ENCODE data around the gene ETFA. TPM values are rescaled to one million over a fixed set of nuclear protein-coding genes. Genes with fewer than 3 reads are reported as not detected.

Gene ETFA
- polyA plus RNA-seq, 3 donors = 62.1 to 178 (median 166) TPM

DNA sequence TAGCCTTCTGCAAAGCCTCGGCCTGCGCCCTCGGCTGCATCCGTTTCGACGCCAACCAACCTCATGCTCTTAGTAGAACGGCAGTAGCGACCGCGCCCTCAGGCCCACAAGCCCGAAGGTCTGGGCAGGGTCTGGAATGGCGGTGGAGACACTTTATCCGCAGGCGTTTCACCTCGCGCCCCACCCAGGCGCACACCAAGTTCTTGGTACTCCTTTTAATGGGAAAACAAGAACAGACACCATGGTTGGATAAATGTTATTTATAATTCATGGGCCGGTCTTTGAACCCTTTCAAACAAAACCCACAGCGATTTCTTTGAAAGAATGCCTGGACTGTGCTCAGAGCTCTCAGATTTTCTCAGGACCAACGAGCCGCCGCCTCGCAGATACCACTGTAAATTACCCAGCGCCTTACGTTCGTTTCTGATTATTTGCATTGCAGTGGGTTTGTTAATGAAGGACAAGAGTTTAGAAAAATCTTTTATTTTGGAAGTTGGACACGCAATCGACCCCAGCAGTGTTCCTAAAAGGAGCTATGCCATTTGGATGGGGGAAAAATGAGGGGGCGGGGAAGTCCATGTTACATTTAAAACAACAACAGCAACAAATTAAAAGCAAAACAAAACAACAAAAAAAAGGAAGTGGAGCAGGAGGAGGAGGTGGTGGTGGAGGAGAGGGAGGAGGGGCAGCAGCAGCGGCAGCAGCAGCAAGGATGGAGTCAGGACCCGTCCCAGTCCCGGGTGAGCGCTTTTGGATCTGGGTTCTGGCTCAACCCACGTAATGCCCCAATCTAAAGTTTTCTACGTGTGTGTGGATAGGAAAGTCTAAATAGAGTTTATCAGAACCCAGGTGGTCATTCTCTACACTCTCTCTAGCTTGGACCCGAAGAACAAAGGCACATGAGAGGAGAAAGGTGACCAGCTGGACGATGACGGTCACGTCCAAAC, 24.3 kb upstream of the ETFA start:
- Histone ChIP-seq H3K4me2 (replicated peaks; ENCODE audit: extremely low read depth, low read length, poor library complexity, severe bottlenecking) (peak overlapping the region; percentile 91), H3K4me3 (replicated peaks in 1 of 3; ENCODE audit: low read depth in 2 of 3, low read length in 3 of 3) (peak overlapping the region; percentile 43 to 79 (median 44)), H2AFZ (ENCODE audit: insufficient read depth, low read depth, low read length, poor library complexity, severe bottlenecking) (peak overlapping the region; percentile 73), H3K27me3 (ENCODE audit: control insufficient read depth in 2 of 2, insufficient read depth in 2 of 2, low read length in 2 of 2) (peaks cover 41 to 74% of the 10 kb centered on the region in 2 donors), H3K9me3 (replicated peaks in 1 of 2; ENCODE audit: control insufficient read depth in 1 of 2, insufficient read depth in 1 of 2, low read length in 2 of 2) (peaks cover 7 to 23% of the 10 kb centered on the region in 2 donors), H4K20me1 (ENCODE audit: insufficient read depth, low read length) (peaks cover 10% of the 10 kb centered on the region), H3K36me3 (replicated peaks in 1 of 2; ENCODE audit: control insufficient read depth in 1 of 2, insufficient read depth in 2 of 2, low read length in 2 of 2) (no peaks in the 10 kb centered on the region), H3K9ac (ENCODE audit: insufficient read depth, low read length, poor library complexity, severe bottlenecking) (peak overlapping the region; percentile 50), H3K4me1 (ENCODE audit: control insufficient read depth in 1 of 2, insufficient read depth in 2 of 2, low read length in 2 of 2) (peaks cover 57 to 58% of the 10 kb centered on the region in 2 donors), H3K79me2 (ENCODE audit: insufficient read depth, low read length) (no peaks in the 10 kb centered on the region), H3K27ac (ENCODE audit: low read depth in 1 of 2, low read length in 2 of 2) (peak overlapping the region; percentile 61 to 73)
- peaks cover 55% of the 10 kb centered on the region for H3K4me1 Mint-ChIP-seq
- peak overlapping the region; percentile 83 to 94 for H3K4me3 Mint-ChIP-seq
- TF ChIP-seq, protein P1, sequence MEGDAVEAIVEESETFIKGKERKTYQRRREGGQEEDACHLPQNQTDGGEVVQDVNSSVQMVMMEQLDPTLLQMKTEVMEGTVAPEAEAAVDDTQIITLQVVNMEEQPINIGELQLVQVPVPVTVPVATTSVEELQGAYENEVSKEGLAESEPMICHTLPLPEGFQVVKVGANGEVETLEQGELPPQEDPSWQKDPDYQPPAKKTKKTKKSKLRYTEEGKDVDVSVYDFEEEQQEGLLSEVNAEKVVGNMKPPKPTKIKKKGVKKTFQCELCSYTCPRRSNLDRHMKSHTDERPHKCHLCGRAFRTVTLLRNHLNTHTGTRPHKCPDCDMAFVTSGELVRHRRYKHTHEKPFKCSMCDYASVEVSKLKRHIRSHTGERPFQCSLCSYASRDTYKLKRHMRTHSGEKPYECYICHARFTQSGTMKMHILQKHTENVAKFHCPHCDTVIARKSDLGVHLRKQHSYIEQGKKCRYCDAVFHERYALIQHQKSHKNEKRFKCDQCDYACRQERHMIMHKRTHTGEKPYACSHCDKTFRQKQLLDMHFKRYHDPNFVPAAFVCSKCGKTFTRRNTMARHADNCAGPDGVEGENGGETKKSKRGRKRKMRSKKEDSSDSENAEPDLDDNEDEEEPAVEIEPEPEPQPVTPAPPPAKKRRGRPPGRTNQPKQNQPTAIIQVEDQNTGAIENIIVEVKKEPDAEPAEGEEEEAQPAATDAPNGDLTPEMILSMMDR (IDR thresholded peaks at IDR 0.05) = no peak
- peaks cover 0 to 47% (median 34%) of the 10 kb centered on the region in 7 donors for H3K9me3 Mint-ChIP-seq
- WGBS (ENCODE audit: insufficient coverage) = 2% methylated on average over 20 of the region's 39 CpGs
- H3K27me3 Mint-ChIP-seq (ENCODE audit: low read depth in 3 of 3) = peaks cover 65 to 86% (median 78%) of the 10 kb centered on the region in 3 donors
- intact Hi-C loops (cut with micrococcal nuclease) = no loop called here
- peaks cover 13 to 29% of the 10 kb centered on the region in 2 donors for H3K36me3 Mint-ChIP-seq
- DNase-seq = peak; percentile 25 to 65 (median 44)
- peak overlapping the region; percentile 56 to 95 (median 87) for H3K27ac Mint-ChIP-seq

DNA sequence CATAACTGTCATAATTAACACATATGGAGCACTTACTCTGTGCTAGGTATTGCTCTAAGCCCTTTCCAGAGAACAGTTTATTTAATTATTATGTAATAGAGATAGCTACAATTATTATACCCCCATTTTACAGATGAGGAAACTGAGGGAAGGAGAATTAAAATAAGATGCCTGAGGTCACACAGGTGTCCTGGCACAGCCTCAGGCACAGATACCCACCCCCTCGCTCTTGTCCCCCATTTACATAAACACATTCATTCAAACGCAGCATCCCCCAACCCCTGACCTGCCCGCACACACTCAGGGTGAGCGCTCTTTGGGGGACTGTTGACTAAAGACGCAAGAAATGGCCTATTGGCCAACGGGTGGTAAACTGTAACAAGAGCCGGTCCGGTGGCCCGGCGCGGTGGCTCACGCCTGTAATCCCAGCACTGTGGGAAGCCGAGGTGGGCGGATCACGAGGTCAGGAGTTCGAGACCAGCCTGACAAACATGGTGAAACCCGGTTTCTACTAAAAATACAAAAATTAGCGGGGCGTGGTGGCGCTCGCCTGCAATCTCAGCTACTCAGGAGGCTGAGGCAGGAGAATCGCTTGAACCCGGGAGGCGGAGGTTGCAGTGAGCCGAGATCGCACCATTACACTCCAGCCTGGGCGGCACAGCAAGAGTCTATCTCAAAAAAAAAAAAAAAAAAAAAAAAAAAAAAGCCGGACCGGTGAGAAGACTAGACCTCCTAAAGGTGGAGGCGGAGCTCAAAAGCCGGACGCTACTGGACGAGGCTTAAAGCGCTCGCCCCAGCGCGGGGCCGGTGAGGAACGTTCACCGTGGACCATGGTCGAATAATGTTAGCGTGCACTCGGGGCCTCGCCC, 23.4 kb upstream of the ETFA start:
- Mint-ChIP-seq H3K4me3 (peak overlapping the region; percentile 83 to 94), H3K9me3 (peaks cover 0 to 39% (median 28%) of the 10 kb centered on the region in 7 donors)

More for the DNA sequence above, 23.4 kb upstream of the ETFA start:
- H3K27ac Mint-ChIP-seq = peak overlapping the region in 1 of 7 donors; percentile 30
- H3K36me3 Mint-ChIP-seq = peaks cover 10 to 23% of the 10 kb centered on the region in 2 donors
- 27% methylated on average over 36 of the region's 44 CpGs for WGBS (ENCODE audit: insufficient coverage)
- peaks cover 2 to 19% of the 10 kb centered on the region in 2 donors for H3K9me3 ChIP-seq (replicated peaks in 1 of 2; ENCODE audit: control insufficient read depth in 1 of 2, insufficient read depth in 1 of 2, low read length in 2 of 2)
- H3K79me2 ChIP-seq (ENCODE audit: insufficient read depth, low read length) = no peaks in the 10 kb centered on the region
- H3K4me2 ChIP-seq (replicated peaks; ENCODE audit: extremely low read depth, low read length, poor library complexity, severe bottlenecking) = peak overlapping the region; percentile 91
- no peak for DNase-seq
- intact Hi-C loops (cut with micrococcal nuclease) = no loop called here
- H3K27me3 Mint-ChIP-seq (ENCODE audit: low read depth in 3 of 3) = peaks cover 63 to 81% (median 72%) of the 10 kb centered on the region in 3 donors
- H3K36me3 ChIP-seq (replicated peaks in 1 of 2; ENCODE audit: control insufficient read depth in 1 of 2, insufficient read depth in 2 of 2, low read length in 2 of 2) = no peaks in the 10 kb centered on the region
- peaks cover 48 to 49% of the 10 kb centered on the region in 2 donors for H3K4me1 ChIP-seq (ENCODE audit: control insufficient read depth in 1 of 2, insufficient read depth in 2 of 2, low read length in 2 of 2)
- H3K27me3 ChIP-seq (ENCODE audit: control insufficient read depth in 2 of 2, insufficient read depth in 2 of 2, low read length in 2 of 2) = peaks cover 33 to 70% of the 10 kb centered on the region in 2 donors
- TF ChIP-seq, protein P1 (IDR thresholded peaks at IDR 0.05) = no peak
- peaks cover 6% of the 10 kb centered on the region for H4K20me1 ChIP-seq (ENCODE audit: insufficient read depth, low read length)
- H2AFZ ChIP-seq (ENCODE audit: insufficient read depth, low read depth, low read length, poor library complexity, severe bottlenecking) = peak overlapping the region; percentile 73
- no peak overlapping the region for H3K27ac ChIP-seq (ENCODE audit: low read depth in 1 of 2, low read length in 2 of 2)
- no peak overlapping the region for H3K9ac ChIP-seq (ENCODE audit: insufficient read depth, low read length, poor library complexity, severe bottlenecking)
- H3K4me3 ChIP-seq (replicated peaks in 1 of 3; ENCODE audit: low read depth in 2 of 3, low read length in 3 of 3) = peak overlapping the region; percentile 43 to 79 (median 44)
- H3K4me1 Mint-ChIP-seq = peaks cover 46% of the 10 kb centered on the region
